GM21526 (cell line): ENCODE data around the gene PALMD.

Experiments
- ATAC-seq: cut with Tn5 transposase; IDR thresholded peaks from one replicate; pipeline ENCODE4 v1.9.1; 2021; ENCODE audit warnings: moderate library complexity; ENCODE audit not compliant: unreplicated experiment, low FRiP score

The PALMD gene

GRCh38 chr1:99645699-99646531, at the start of gene PALMD:
Gene PALMD (plus strand): TSS chr1:99646113. CDS start chr1:99646318, 205 bp downstream.
- no peak for ATAC-seq

GRCh38 chr1:99598738-99599411, 47.0 kb upstream of the PALMD start:
- ATAC-seq, result no peak

GRCh38 chr1:99599678-99600175, 46.2 kb upstream of the PALMD start:
- ATAC-seq, result no peak

- no peak for ATAC-seq
Observed at GRCh38 chr1:99600782-99601181, 45.1 kb upstream of the PALMD start.

- ATAC-seq, result no peak
Observed at GRCh38 chr1:99601208-99601607, 44.7 kb upstream of the PALMD start.

GRCh38 chr1:99601709-99602403, 44.1 kb upstream of the PALMD start:
- ATAC-seq, result no peak

- no peak for ATAC-seq
Observed at GRCh38 chr1:99602404-99602969, 43.4 kb upstream of the PALMD start.

- ATAC-seq, result no peak
Observed at GRCh38 chr1:99603699-99604560, 42.0 kb upstream of the PALMD start.

- ATAC-seq, result no peak
Observed at GRCh38 chr1:99606306-99606705, 39.6 kb upstream of the PALMD start.

- ATAC-seq, result no peak
Observed at GRCh38 chr1:99607590-99607989, 38.3 kb upstream of the PALMD start.

GRCh38 chr1:99608058-99608457, 37.9 kb upstream of the PALMD start:
- no peak for ATAC-seq

GRCh38 chr1:99613716-99614115, 32.2 kb upstream of the PALMD start:
- ATAC-seq, result no peak

GRCh38 chr1:99614728-99615127, 31.2 kb upstream of the PALMD start:
- no peak for ATAC-seq

- ATAC-seq, result no peak
Observed at GRCh38 chr1:99619583-99619982, 26.3 kb upstream of the PALMD start.

- ATAC-seq, result no peak
Observed at GRCh38 chr1:99621340-99621901, 24.5 kb upstream of the PALMD start.

- ATAC-seq, result no peak
Observed at GRCh38 chr1:99622702-99623347, 23.1 kb upstream of the PALMD start.

- ATAC-seq, result no peak
Observed at GRCh38 chr1:99623554-99623953, 22.4 kb upstream of the PALMD start.

- ATAC-seq, result no peak
Observed at GRCh38 chr1:99627615-99628014, 18.3 kb upstream of the PALMD start.

- ATAC-seq, result no peak
Observed at GRCh38 chr1:99629164-99629563, 16.7 kb upstream of the PALMD start.
